WERI-Rb-1 (cell line): Measurements from ENCODE around the gene NOX5.

Experiments
- DNase-seq: peaks from one replicate; pipeline ENCODE4 v3.0.0-alpha.2; 2020
- H3K27ac ChIP-seq: fragments of 250-450 bp; sonication (Bioruptor Pico); 2 replicates; pipeline ENCODE4 v1.5.1; 2020; ENCODE audit warnings: mild to moderate bottlenecking, moderate library complexity
- H3K27me3 ChIP-seq: fragments of 250-450 bp; sonication (Bioruptor Pico); 2 replicates; pipeline ENCODE4 v1.5.1; 2021; ENCODE audit warnings: mild to moderate bottlenecking, low read depth, moderate library complexity; ENCODE audit not compliant: insufficient read depth, severe bottlenecking
- H3K36me3 ChIP-seq: fragments of 250-450 bp; sonication (Bioruptor Pico); 2 replicates; pipeline ENCODE4 v1.5.1; 2020; ENCODE audit warnings: mild to moderate bottlenecking, moderate library complexity
- H3K4me3 ChIP-seq: 2 replicates; pipeline ENCODE4 v1.5.1; 2011; ENCODE audit warnings: low read depth, mild to moderate bottlenecking, control low read depth, low read length
- H3K9me3 ChIP-seq: fragments of 250-450 bp; sonication (Bioruptor Pico); 2 replicates; pipeline ENCODE4 v1.5.1; 2021; ENCODE audit warnings: mild to moderate bottlenecking, moderate library complexity; ENCODE audit not compliant: severe bottlenecking
- TF ChIP-seq, protein P1 (sequence below): IDR thresholded peaks from 2 replicates; pipeline ENCODE4 v1.5.1; 2011; ENCODE audit warnings: low read depth, mild to moderate bottlenecking, control low read depth, inconsistent platforms, low read length

NOX5 gene

GRCh38 chr15:69035205-69035917, 20.9 kb downstream of the NOX5 start:
- peak overlapping the region; percentile 18; the same call in 1 of the 2 replicates for H3K27ac ChIP-seq
- TF ChIP-seq, protein P1, sequence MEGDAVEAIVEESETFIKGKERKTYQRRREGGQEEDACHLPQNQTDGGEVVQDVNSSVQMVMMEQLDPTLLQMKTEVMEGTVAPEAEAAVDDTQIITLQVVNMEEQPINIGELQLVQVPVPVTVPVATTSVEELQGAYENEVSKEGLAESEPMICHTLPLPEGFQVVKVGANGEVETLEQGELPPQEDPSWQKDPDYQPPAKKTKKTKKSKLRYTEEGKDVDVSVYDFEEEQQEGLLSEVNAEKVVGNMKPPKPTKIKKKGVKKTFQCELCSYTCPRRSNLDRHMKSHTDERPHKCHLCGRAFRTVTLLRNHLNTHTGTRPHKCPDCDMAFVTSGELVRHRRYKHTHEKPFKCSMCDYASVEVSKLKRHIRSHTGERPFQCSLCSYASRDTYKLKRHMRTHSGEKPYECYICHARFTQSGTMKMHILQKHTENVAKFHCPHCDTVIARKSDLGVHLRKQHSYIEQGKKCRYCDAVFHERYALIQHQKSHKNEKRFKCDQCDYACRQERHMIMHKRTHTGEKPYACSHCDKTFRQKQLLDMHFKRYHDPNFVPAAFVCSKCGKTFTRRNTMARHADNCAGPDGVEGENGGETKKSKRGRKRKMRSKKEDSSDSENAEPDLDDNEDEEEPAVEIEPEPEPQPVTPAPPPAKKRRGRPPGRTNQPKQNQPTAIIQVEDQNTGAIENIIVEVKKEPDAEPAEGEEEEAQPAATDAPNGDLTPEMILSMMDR, result peak; percentile 63
- H3K4me3 ChIP-seq, result no peak overlapping the region
- H3K36me3 ChIP-seq, result no peaks in the 10 kb centered on the region
- DNase-seq, result peak; percentile 68
- H3K9me3 ChIP-seq, result peaks cover 2% of the 10 kb centered on the region
- H3K27me3 ChIP-seq, result no peaks in the 10 kb centered on the region

DNA sequence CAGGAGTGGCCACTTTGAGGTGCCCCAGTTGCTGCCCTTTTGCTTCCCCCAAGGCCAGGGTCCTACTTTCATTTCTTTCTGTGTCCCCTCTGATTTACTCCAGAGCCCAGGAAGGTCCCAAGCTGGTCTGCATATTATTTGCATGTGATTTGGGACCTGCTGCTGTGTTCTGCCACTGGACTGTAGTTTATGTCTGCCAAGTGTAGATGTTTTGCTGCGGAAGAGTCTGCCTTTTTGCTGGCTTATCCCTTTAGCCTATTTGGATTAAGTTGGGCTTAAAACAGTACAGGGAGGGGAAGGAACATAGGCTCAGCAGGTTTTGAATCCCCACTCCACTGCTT, 21.4 kb downstream of the NOX5 start:
- Histone ChIP-seq H3K27me3 (no peaks in the 10 kb centered on the region), H3K9me3 (peaks cover 2% of the 10 kb centered on the region), H3K27ac (peak overlapping the region; percentile 18; the same call in 1 of the 2 replicates), H3K4me3 (no peak overlapping the region), H3K36me3 (no peaks in the 10 kb centered on the region)
- DNase-seq, result no peak
- TF ChIP-seq, protein P1, result no peak

- TF ChIP-seq, protein P1, result no peak
Observed at GRCh38 chr15:69036826-69037225, 22.3 kb downstream of the NOX5 start.

GRCh38 chr15:69037482-69037881, 23.0 kb downstream of the NOX5 start:
- no peak overlapping the region for H3K27ac ChIP-seq
- H3K36me3 ChIP-seq, result no peaks in the 10 kb centered on the region
- DNase-seq, result no peak
- TF ChIP-seq, protein P1, result no peak
- no peak overlapping the region for H3K4me3 ChIP-seq
- peaks cover 2% of the 10 kb centered on the region for H3K9me3 ChIP-seq
- no peaks in the 10 kb centered on the region for H3K27me3 ChIP-seq

More at GRCh38 chr15:69036826-69037225, 22.3 kb downstream of the NOX5 start:
- H3K36me3 ChIP-seq, result no peaks in the 10 kb centered on the region
- peaks cover 2% of the 10 kb centered on the region for H3K9me3 ChIP-seq
- H3K27ac ChIP-seq, result no peak overlapping the region
- H3K27me3 ChIP-seq, result no peaks in the 10 kb centered on the region
- no peak for DNase-seq
- H3K4me3 ChIP-seq, result no peak overlapping the region

- Histone ChIP-seq H3K27me3 (no peaks in the 10 kb centered on the region), H3K36me3 (no peaks in the 10 kb centered on the region), H3K4me3 (no peak overlapping the region), H3K9me3 (peaks cover 2% of the 10 kb centered on the region), H3K27ac (no peak overlapping the region)
- TF ChIP-seq, protein P1, result no peak
- no peak for DNase-seq
Observed at GRCh38 chr15:69037977-69038376, 23.5 kb downstream of the NOX5 start.

DNA sequence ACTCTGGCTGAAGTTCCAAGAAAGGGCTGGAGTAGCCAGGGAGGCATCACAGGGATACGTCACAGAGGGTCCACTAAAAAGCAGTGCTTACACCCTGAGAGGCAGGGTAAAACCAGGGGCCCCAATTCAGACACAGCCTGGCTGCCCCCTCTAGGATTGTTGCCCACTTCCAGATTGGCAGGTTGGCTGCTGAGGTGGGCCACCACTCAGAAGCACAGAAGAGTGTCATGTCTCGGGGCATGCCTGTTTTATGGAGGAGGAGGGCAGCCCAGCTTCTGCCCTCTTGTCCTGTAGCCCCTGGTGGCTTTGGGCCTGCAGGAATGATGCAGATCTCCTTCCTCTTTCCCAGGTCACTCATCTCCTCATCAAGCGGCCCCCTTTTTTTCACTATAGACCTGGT, 24.0 kb downstream of the NOX5 start:
- TF ChIP-seq, protein P1, result no peak
- H3K9me3 ChIP-seq, result peaks cover 2% of the 10 kb centered on the region
- no peak overlapping the region for H3K27ac ChIP-seq
- no peak overlapping the region for H3K4me3 ChIP-seq
- no peaks in the 10 kb centered on the region for H3K27me3 ChIP-seq
- no peak for DNase-seq
- no peaks in the 10 kb centered on the region for H3K36me3 ChIP-seq
